H1 (cell line): Measurements from ENCODE around the gene TRIM7.

Source experiments
- KDM1A ChIP-seq: fragments of 200-600, 300-600 bp; sonication (generic); IDR thresholded peaks from 2 replicates; pipeline ENCODE4 v1.7.1; 2016; ENCODE audit warnings: mild to moderate bottlenecking, low read length, borderline replicate concordance
- POLR2A ChIP-seq, 2 experiments: IDR thresholded peaks; 1 replicate in 1 of 2; 2 replicates in 1 of 2; pipeline ENCODE4 v1.6.1; 2011; ENCODE audit warnings: low read depth in 2 of 2, low read length in 2 of 2, mild to moderate bottlenecking in 2 of 2; ENCODE audit errors: control extremely low read depth in 1 of 2
- POLR2AphosphoS5 ChIP-seq: IDR thresholded peaks from 2 replicates; pipeline ENCODE4 v1.6.1; 2011; ENCODE audit warnings: low read depth, low read length
- RAD21 ChIP-seq, 2 experiments: IDR thresholded peaks in 1 of 2; conservative IDR thresholded peaks in 1 of 2; 2 replicates each; pipeline ENCODE4 v1.6.1; 2011; ENCODE audit warnings: low read depth in 2 of 2, low read length in 2 of 2, improper control_type of control experiment in 1 of 2, inconsistent platforms in 1 of 2, mild to moderate bottlenecking in 1 of 2, moderate library complexity in 1 of 2
- SIX5 ChIP-seq: IDR thresholded peaks from 2 replicates; pipeline ENCODE4 v1.6.1; 2011; ENCODE audit warnings: mild to moderate bottlenecking, low read depth, low read length
- SRF ChIP-seq: IDR thresholded peaks from 2 replicates; pipeline ENCODE4 v1.6.1; 2011; ENCODE audit warnings: mild to moderate bottlenecking, low read depth, low read length, moderate library complexity
- TAF1 ChIP-seq: IDR thresholded peaks from 2 replicates; pipeline ENCODE4 v1.6.1; 2011; ENCODE audit warnings: mild to moderate bottlenecking, low read depth, low read length
- TAF7 ChIP-seq: optimal IDR thresholded peaks from 2 replicates; pipeline ENCODE3; 2011; ENCODE audit warnings: low read depth, mild to moderate bottlenecking, inconsistent platforms, low read length, moderate library complexity, borderline replicate concordance
- TBP ChIP-seq: IDR thresholded peaks from 2 replicates; pipeline ENCODE4 v1.6.1; 2011; ENCODE audit warnings: low read depth, low read length, improper control_type of control experiment
- USF2 ChIP-seq: IDR thresholded peaks from 2 replicates; pipeline ENCODE4 v1.6.1; 2011; ENCODE audit warnings: low read length, improper control_type of control experiment
- ZNF274 ChIP-seq: IDR thresholded peaks from 2 replicates; pipeline ENCODE4 v1.7.0; 2012; ENCODE audit warnings: low read length, borderline replicate concordance; ENCODE audit errors: extremely low read depth
- TF ChIP-seq, protein P1 (sequence below), 3 experiments: IDR thresholded peaks; 1 replicate in 2 of 3; 2 replicates in 1 of 3; pipeline versions ENCODE4 v1.5.1 to v1.6.1; 2011; ENCODE audit warnings: low read length in 3 of 3, mild to moderate bottlenecking in 3 of 3, inconsistent platforms in 2 of 3, low read depth in 1 of 3, moderate library complexity in 1 of 3; ENCODE audit not compliant: insufficient read depth in 1 of 3; ENCODE audit errors: control extremely low read depth in 1 of 3
- TF ChIP-seq, protein P2 (sequence below): IDR thresholded peaks from 2 replicates; pipeline ENCODE4 v1.6.1; 2011; ENCODE audit warnings: low read depth, mild to moderate bottlenecking, low read length; ENCODE audit not compliant: insufficient read depth

DNA sequence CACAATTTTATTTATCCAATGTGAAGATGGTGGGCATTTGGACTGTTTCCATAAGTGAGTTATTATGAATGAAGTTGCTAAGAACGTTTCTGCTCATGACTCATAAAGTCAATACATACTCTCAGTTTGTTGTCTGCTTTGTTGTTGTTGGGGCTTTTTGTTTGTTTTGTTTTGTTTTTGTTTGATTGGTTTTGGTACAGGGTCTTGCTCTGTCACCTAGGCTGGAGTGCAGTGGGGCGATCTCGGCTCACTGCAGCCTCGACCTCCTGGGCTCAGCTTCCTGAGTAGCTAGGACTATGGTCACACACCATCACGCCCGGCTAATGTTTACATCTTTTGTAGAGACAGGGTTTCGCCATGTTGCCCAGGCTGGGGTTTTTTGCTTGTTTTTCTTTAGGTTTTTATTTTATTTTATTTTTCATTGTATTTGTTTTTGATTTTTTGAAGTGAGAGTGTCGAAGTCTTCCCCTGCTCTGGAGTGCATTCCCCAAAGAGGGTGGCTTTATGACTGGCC is 18.0 kb downstream of the TRIM7 start:
- TF ChIP-seq, protein P1, sequence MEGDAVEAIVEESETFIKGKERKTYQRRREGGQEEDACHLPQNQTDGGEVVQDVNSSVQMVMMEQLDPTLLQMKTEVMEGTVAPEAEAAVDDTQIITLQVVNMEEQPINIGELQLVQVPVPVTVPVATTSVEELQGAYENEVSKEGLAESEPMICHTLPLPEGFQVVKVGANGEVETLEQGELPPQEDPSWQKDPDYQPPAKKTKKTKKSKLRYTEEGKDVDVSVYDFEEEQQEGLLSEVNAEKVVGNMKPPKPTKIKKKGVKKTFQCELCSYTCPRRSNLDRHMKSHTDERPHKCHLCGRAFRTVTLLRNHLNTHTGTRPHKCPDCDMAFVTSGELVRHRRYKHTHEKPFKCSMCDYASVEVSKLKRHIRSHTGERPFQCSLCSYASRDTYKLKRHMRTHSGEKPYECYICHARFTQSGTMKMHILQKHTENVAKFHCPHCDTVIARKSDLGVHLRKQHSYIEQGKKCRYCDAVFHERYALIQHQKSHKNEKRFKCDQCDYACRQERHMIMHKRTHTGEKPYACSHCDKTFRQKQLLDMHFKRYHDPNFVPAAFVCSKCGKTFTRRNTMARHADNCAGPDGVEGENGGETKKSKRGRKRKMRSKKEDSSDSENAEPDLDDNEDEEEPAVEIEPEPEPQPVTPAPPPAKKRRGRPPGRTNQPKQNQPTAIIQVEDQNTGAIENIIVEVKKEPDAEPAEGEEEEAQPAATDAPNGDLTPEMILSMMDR (IDR thresholded peaks at IDR 0.05; ENCODE audit: control extremely low read depth in 1 of 3, insufficient read depth in 1 of 3, low read depth in 1 of 3, low read length in 3 of 3) = no peak
- TF ChIP-seq TAF7 (no peak), SIX5 (no peak), ZNF274 (no peak), KDM1A (no peak), POLR2A (IDR thresholded peaks at IDR 0.05; ENCODE audit: control extremely low read depth in 1 of 2, low read depth in 2 of 2, low read length in 2 of 2) (no peak), POLR2AphosphoS5 (no peak), SRF (no peak), TAF1 (no peak), RAD21 (IDR thresholded peaks at IDR 0.05 in 1 of 2, conservative IDR thresholded peaks at IDR 0.05 in 1 of 2; ENCODE audit: low read depth in 2 of 2, low read length in 2 of 2) (no peak), TBP (no peak), USF2 (no peak)
- TF ChIP-seq, protein P2, sequence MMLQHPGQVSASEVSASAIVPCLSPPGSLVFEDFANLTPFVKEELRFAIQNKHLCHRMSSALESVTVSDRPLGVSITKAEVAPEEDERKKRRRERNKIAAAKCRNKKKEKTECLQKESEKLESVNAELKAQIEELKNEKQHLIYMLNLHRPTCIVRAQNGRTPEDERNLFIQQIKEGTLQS = no peak
